ENCODE measurements around the gene PHKB.
"Not testable (repeated sequence)": the region's sequence is repeated elsewhere in the genome, so short reads cannot be mapped to it uniquely, and the experiment has no call there.

The PHKB gene

GRCh38 chr16:47506800-47507199, 45.7 kb downstream of the PHKB start:
- DNase-seq (ENCODE audit: low read depth) = no peak

- DNase-seq (ENCODE audit: low read depth) = no peak
These were observed 46.6 kb downstream of the PHKB start for GRCh38 chr16:47507701-47508100.

GRCh38 chr16:47511882-47512281, 50.8 kb downstream of the PHKB start:
- DNase-seq (ENCODE audit: low read depth) = no peak

- DNase-seq (ENCODE audit: low read depth) = no peak
These were observed 57.9 kb downstream of the PHKB start for GRCh38 chr16:47519037-47519436.

- no peak for DNase-seq (ENCODE audit: low read depth)
These were observed 58.4 kb downstream of the PHKB start for GRCh38 chr16:47519546-47519945.

DNA sequence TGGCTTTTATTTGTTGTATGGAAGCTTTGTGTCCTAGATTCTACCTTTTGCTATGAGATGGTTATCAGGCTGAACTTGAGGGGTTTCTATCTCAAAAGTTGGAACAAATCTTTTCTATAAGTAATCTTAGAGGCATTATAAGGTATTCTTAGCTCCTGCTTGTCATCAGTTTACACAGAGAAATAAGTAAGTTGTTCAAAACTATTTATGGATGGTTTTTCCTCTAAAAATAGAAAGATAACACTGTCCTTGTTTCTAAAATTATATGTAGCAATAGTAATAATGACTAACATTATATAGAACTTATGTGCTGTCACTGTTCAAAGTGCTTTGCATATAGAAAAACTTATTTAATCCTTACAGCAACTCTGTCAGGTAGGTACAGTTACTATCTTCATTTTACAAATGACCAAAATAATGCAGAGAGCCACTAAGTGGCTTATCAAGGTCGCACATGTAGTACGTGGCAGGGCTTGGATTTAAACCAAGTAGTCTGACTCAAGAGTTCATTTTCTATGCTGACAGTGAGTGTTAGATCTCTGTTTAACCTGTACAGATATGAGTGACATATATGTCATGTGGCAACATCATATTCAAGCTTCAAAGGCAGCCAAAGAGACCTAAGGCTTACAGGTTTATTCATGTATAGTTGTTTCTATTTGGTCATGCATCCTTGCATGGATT, 59.0 kb downstream of the PHKB start:
- no peak for DNase-seq (ENCODE audit: low read depth)

- DNase-seq (ENCODE audit: low read depth) = no peak
These were observed 62.3 kb downstream of the PHKB start for GRCh38 chr16:47523342-47524006.

DNA sequence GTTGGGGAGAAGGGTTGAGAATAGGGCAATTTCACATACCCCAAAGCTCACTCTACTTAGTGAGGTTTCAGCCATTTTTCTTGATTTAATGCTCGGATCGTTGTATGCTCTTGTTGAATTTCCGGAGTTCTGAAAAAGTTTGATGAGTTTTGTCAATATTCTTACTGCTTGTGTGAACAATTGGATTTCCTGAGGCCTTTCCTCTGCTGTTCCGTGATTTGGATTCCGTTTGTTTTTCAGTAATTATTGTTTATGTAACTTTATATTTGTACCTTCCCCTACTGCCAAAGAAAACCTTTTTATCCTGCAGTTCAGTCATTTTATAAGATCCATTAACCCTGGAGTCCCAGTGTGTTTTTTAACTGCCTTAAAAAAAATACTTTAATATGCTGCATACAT, 62.9 kb downstream of the PHKB start:
- DNase-seq (ENCODE audit: low read depth) = no peak

- DNase-seq (ENCODE audit: low read depth) = no peak
These were observed 67.3 kb downstream of the PHKB start for GRCh38 chr16:47528431-47528830.

GRCh38 chr16:47533744-47534292, 72.7 kb downstream of the PHKB start:
- no peak for DNase-seq (ENCODE audit: low read depth)

DNA sequence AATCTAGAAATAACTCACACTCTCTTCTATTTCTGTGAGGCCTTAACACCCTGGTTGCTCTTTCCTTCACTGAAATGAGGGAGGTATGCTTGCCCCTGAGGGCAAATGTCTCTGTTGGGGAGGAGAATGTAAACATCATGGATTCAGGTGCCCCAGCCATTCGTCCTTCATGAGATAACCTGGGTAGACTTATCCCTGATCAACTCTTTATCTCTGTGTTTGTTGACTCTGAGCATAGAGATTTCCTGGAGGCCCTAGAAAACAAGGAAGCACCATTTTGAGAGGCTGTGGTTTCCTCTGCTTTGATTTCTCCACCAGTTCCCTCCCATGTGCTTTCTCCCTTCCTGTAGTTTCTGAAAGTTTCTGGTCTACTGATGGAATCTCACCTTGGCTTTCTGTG, 77.3 kb downstream of the PHKB start:
- no peak for DNase-seq (ENCODE audit: low read depth)

DNA sequence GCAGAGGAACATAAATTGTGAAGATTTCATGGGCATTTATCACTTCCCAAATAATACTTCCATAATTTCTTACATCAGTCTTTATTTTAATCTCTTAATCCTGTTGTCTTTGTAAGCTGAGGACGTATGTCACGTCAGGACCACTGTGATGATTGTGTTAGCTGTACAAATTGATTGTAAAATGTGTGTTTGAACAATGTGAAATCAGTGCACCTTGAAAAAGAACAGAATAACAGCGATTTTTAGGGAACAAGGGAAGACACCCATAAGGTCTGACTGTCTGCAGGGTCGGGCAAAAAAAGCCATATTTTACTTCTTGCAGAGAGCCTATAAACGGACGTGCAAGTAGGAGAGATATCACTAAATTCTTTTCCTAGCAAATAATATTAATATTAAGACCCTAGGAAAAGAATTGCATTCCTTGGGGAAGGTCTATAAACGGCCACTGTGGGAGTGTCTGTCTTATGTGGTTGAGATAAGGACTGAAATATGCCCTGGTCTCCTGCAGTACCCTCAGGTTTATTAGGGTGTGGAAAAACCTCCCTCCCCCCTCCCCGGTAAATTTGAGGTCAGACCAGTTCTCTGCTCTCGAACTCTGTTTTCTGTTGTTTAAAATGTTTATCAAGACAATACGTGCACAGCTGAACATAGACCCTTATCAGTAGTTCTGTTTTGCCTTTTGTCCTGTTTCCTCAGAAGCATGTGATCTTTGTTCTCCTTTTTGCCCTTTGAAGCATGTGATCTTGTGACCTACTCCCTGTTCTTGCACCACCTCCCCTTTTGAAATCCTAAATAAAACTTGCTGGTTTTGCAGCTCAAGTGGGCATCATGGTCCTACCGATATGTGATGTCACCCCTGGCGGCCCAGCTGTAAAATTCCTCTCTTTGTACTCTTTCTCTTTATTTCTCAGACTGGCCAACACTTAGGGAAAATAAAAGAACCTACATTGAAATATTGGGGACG, 78.9 kb downstream of the PHKB start:
- DNase-seq (ENCODE audit: low read depth) = not testable (repeated sequence)

DNA sequence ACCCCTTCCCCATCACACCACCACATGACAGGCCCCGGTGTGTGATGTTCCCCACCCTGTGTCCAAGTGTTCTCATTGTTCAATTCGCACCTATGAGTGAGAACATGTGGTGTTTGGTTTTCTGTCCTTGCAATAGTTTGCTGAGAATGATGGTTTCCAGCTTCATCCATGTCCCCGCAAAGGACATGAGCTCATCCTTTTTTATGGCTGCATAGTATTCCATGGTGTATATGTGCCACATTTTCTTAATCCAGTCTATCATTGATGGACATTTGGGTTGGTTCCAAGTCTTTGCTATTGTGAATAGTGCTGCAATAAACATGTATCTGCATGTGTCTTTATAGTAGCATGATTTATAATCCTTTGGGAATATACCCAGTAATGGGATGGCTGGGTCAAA, 80.0 kb downstream of the PHKB start:
- not testable (repeated sequence) for DNase-seq (ENCODE audit: low read depth)

GRCh38 chr16:47544255-47544654, 83.1 kb downstream of the PHKB start:
- DNase-seq (ENCODE audit: low read depth) = not testable (repeated sequence)

DNA sequence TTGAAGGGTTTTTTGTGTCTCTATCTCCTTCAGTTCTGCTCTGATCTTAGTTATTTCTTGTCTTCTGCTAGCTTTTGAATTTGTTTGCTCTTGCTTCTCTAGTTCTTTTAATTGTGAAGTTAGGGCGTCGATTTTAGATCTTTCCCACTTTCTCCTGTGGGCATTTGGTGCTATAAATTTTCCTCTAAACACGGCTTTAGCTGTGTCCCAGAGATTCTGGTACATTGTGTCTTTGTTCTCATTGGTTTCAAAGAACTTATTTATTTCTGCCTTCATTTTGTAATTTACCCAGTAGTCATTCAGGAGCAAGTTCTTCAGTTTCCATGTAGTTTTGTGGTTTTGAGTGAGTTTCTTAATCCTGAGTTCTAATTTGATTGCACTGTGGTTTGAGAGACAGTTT, 90.1 kb downstream of the PHKB start:
- DNase-seq (ENCODE audit: low read depth) = not testable (repeated sequence)

DNA sequence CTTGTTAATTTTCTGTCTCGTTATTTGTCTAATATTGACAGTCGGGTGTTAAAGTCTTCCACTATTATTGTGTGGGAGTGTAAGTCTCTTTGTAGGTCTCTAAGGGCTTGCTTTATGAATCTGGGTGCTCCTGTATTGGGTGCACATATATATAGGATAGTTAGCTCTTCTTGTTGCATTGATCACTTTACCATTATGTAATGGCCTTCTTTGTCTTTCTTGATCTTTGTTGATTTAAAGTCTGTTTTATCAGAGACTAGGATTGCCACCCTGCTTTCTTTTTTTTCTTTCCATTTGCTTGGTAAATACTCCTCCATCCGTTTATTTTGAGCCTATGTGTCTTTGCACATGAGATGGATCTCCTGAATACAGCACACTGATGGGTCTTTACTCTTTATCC, 90.6 kb downstream of the PHKB start:
- DNase-seq (ENCODE audit: low read depth) = not testable (repeated sequence)

DNA sequence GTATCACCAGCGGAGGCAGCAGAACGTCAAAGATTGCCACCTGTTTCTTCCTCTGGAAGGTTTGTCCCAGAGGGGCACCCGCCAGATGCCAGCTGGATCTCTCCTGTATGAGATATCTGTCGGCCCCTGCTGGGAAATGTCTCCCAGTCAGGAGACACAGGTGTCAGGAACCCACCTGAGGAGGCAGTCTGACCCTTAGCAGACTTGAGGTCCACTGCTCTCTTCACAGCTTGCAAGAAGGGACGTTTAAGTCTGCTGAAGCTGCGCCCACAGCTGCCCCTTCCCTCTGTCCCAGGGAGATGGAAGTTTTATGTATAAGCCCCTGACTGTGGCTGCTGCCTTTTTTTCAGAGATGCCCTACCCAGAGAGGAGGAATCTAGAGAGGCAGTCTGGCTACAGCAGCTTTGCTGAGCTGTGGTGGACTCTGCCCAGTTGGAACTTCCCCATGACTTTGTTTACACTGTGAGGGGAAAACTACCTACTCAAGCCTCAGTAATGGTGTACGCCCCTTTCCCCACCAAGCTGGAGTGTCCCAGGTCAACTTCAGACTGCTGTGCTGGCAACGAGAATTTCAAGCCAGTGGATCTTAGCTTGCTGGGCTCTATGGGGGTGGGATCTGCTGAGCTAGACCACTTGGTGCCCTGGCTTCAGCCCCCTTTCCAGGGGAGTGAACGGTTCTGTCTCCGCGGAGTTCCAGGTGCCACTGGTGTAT, 92.9 kb downstream of the PHKB start:
- no peak for DNase-seq (ENCODE audit: low read depth)

DNA sequence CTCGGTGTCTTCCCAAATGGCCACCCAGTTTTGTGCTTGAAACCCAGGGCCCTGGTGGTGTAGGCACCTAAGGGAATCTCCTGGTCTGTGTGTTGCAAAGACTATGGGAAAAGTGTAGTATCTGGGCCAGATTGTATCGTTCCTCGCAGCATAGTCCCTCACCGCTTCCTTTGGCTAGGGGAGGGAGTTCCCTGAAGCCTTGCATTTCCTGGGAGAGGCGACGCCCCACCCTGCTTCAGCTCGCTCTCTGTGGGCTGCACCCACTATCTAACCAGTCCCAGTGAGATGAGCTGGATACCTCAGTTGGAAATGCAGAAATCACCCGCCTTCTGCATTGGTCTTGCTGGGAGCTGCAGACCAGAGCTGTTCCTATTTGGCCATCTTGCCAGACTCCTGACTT, 93.5 kb downstream of the PHKB start:
- DNase-seq (ENCODE audit: low read depth) = not testable (repeated sequence)

GRCh38 chr16:47561286-47561685, 100.2 kb downstream of the PHKB start:
- DNase-seq (ENCODE audit: low read depth) = no peak

GRCh38 chr16:47562366-47562765, 101.2 kb downstream of the PHKB start:
- no peak for DNase-seq (ENCODE audit: low read depth)

GRCh38 chr16:47565454-47565853, 104.3 kb downstream of the PHKB start:
- no peak for DNase-seq (ENCODE audit: low read depth)

DNA sequence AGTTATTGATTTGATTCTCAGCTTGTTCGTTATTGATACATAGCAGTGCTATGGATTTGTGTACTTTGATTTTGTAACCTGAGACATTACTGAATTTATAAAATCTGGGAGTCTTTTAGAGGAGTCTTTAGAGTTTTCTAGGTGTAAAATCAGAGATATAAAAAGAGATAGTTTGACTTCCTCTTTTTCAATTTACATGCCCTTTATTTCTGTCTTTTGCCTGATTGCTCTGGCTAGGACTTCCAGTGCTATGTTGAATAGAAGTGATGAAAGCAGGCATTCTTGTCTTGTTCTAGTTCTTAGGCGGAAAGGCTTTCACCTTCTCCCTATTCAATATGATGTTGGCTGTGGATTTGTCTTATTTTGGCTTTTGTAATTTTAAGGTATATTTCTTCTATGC, 106.2 kb downstream of the PHKB start:
- no peak for DNase-seq (ENCODE audit: low read depth)
